ENCODE measurements around the gene USP10.

Gene USP10

DNA sequence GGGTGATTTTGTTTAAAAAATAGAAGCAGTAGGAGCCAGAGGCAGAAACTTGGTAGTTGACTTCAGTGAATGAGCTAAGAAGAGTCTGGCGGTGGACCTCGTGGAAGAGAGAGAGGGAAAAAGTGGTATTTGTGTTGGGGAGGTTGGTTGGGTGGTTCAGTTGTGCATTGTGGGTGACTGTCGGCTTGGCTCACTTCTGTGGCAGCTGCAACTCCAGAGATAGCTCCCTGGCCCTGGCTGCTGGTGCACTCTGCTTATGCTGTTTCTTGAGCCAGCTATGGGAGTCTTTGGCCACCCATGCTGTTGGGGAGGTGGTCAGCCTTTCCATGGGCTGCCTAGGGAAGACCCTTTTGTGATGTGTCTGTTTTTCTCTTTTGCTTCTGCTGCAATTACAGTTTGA is 69.6 kb downstream of the USP10 start:
- DNase-seq (ENCODE audit: low spot score), result no peak
- no peak for FAIRE-seq

GRCh38 chr16:84773312-84773711 is 73.5 kb downstream of the USP10 start:
- FAIRE-seq (no peak), DNase-seq (ENCODE audit: low spot score) (no peak)

DNA sequence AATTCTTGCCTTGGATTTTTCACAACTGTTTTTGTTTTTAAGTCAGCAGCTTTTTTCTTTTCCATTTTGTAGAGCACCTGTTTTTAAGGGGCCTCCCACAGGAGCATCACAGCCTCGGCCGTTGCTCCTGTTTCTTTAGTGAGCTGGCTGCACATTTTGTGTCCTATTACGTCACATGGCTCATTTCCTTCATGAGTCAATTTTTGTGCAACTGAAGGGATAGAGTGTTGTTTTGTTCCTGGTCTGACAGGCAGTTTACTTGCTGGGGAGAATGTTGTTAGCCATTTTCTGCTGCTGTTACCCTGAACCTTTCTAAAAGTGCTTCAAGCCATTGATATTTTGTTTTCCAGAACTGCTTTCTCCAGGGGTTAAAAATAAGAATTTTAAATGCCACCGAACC is 75.0 kb downstream of the USP10 start:
- FAIRE-seq, result no peak
- DNase-seq (ENCODE audit: low spot score), result no peak

- DNase-seq (ENCODE audit: low spot score) (no peak), FAIRE-seq (no peak)
Observed at GRCh38 chr16:84775262-84775810, 75.5 kb downstream of the USP10 start.

DNA sequence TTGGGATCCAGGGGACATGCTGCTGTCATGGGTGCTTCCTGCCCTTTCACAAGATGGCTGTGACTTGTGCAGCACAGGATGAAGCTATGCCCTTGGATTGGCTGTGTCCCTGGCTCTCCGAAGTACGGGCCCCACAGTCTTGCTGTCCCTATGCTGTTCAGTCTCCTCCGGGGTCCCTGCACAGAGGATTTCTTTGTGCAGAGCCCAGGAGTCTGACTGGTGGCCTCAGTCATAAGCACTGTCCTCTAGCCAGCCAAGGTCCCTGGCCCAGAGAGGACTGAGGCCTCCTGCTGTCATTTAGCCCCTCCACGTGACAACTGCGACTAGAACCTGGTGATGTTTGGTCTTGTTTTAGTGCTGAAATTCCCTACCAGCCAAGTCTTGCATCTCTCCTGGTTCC is 77.6 kb downstream of the USP10 start:
- FAIRE-seq, result no peak

DNA sequence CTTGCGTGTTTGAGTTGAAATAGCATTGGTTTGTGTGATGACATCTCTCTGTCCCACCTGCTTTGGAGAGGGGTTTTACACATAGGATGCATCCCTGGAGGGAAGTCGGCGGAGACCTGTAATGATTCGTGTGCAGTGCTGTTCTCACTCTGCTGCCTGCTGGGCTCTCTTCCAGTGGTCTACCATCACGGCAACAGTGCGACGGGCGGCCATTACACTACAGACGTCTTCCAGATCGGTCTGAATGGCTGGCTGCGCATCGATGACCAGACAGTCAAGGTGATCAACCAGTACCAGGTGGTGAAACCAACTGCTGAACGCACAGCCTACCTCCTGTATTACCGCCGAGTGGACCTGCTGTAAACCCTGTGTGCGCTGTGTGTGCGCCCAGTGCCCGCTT is 78.9 kb downstream of the USP10 start:
- FAIRE-seq, result no peak
- DNase-seq (ENCODE audit: low spot score), result no peak

More for the DNA sequence above, 77.6 kb downstream of the USP10 start:
- no peak for DNase-seq (ENCODE audit: low spot score)

DNA sequence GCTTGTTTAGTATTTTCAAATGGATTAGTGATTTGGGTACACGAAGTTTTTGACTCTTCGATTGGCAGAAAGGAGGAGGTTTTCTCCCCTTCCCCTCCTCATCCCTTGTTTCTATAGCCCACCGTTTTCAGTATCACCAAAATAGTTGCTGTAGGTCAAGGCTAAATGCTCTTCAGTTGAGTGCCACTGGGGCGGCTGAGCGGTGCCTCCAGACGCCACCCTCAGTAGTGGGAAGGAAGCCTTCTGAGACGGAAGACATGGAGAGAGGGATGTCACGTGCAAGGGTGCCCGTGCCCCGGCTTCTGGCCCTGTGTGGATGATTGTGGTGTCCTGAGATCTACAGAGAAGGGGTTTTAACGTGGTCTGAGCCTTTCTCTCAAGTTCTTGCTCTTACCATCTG is 80.3 kb downstream of the USP10 start:
- FAIRE-seq (no peak), DNase-seq (ENCODE audit: low spot score) (no peak)

- FAIRE-seq (no peak), DNase-seq (ENCODE audit: low spot score) (no peak)
Observed at GRCh38 chr16:84780544-84781376, 81.0 kb downstream of the USP10 start.

- FAIRE-seq (no peak), DNase-seq (ENCODE audit: low spot score) (no peak)
Observed at GRCh38 chr16:84782846-84783245, 83.0 kb downstream of the USP10 start.

- FAIRE-seq (no peak), DNase-seq (ENCODE audit: low spot score) (peak; percentile 54)
Observed at GRCh38 chr16:84785843-84786581, 86.2 kb downstream of the USP10 start.

GRCh38 chr16:84786605-84787262 is 86.9 kb downstream of the USP10 start:
- FAIRE-seq (no peak), DNase-seq (ENCODE audit: low spot score) (no peak)

- no peak for FAIRE-seq
- no peak for DNase-seq (ENCODE audit: low spot score)
Observed at GRCh38 chr16:84787263-84787622, 87.4 kb downstream of the USP10 start.

- FAIRE-seq, result no peak
- DNase-seq (ENCODE audit: low spot score), result no peak
Observed at GRCh38 chr16:84788920-84789391, 89.2 kb downstream of the USP10 start.

- FAIRE-seq, result no peak
- no peak for DNase-seq (ENCODE audit: low spot score)
Observed at GRCh38 chr16:84789431-84789830, 89.6 kb downstream of the USP10 start.

- FAIRE-seq (no peak), DNase-seq (ENCODE audit: low spot score) (no peak)
Observed at GRCh38 chr16:84790301-84790700, 90.5 kb downstream of the USP10 start.

DNA sequence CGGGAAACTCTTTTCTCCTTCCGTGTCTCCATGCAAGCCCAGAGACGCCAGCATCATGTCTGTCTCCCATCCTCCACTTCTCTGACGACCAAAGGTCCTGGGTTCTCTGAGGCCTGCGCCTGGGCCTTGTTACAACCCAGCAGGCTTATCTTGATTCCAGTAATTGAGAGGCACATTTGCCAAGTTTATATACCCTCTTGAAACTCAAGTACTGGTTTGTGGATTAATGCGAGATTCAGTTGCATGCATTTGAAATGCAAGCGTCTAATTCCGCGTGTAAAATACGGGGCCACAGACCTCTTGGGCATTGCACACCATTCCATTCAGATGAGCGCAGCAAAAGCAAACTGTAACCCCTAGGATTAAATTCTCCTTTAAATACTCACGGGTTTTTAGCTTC is 91.3 kb downstream of the USP10 start:
- DNase-seq (ENCODE audit: low spot score), result no peak
- FAIRE-seq, result no peak

DNA sequence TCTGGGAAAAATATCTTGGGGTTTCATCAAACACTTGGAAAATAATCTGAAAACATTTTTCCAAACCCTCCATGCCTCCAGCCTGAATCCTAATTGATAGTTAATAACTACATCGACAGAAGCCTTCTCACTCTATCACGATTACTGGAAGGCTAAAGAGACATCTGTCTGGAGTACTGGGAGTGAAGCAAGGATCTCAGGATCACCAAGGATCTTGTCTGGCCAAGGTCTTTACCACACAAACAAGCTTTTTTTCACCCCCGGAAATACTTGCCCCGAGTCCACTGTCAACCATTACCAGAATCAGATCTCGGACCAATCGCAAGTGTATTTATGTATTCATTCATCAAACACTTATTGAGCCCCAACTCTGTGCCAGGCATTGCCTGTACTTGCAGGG is 91.7 kb downstream of the USP10 start:
- FAIRE-seq, result no peak
- DNase-seq (ENCODE audit: low spot score), result no peak

GRCh38 chr16:84794186-84794585 is 94.4 kb downstream of the USP10 start:
- FAIRE-seq, result no peak
- DNase-seq (ENCODE audit: low spot score), result no peak

DNA sequence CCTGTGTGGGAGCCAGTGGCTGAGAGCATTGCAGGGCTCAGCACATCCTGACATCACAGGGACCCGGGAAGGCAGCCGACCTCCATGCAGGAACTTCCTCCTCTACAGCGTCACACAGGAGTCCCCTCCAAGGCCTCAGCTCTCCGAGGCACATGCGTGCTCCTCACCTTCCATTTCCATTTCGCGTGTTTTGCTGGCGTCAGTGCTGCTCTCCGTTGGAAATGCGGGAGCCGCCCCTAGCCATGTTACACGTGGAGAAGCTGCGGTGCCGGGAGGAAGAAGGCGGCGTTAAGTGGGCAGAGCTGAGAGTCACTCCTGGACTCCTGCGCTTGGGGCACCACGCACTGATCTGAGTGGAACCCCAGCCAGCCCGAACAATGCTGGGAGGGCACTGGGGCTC is 94.8 kb downstream of the USP10 start:
- no peak for FAIRE-seq
- no peak for DNase-seq (ENCODE audit: low spot score)

- no peak for FAIRE-seq
- DNase-seq (ENCODE audit: low spot score), result no peak
Observed at GRCh38 chr16:84795329-84796053, 95.7 kb downstream of the USP10 start.
